Hematopoietic multipotent progenitor cell (in vitro differentiated cells): ENCODE data around the gene TMEM45B. TPM values are rescaled to one million over a fixed set of nuclear protein-coding genes. Genes with fewer than 3 reads are reported as not detected.
A peak's percentile ranks its signal among the peaks of the same experiment; 100 is the strongest.
"Not testable (repeated sequence)": the region's sequence is repeated elsewhere in the genome, so short reads cannot be mapped to it uniquely, and the experiment has no call there.

Experiments
- DNase-seq, 3 donors: peaks; one replicate each; pipeline ENCODE4 v3.0.0-alpha.2; 2011 to 2015; ENCODE audit warnings: low read depth in 2 of 3, low spot score in 2 of 3
- total RNA-seq: library from RNA; depleted of rRNA; stranded (reverse); fragments of >200 nt; gene quantifications from one replicate; pipeline ENCODE4 v1.2.3, GENCODE V29; 2012

TMEM45B gene
- total RNA-seq, 1 donor: 0.27 TPM

DNA sequence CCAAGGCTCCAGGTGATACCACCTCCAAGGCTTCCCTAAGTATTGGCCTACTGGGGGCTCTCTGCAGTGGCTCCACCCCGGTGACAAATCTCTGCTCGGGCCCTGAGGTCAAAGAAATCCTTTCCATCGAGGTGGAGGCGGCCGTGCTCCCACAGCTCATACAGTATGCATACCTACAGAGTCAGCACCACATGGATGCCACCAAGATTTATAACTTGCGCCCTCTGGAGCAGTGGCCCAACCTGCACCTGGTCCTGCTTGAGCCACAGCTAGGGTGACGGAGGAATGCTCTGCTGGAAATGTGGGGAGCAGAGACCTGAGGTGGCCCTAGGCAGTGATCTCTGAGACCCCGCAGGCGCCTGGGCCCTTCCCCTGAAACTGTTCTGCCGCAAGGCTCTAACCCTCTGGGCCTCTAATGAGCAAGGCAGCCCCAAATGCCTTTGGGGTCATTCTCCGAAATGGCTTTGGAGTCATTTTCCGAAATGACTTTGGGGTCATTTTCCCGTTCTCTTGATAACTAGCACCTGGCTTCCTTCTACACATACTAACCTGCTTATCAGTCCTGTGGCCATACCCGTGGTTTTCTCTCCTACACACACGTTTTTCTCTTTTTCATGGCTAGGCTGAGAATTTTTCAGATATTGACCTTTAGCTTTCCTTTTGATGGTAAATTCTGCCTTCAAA lies 33.9 kb downstream of the TMEM45B start:
- no peak for DNase-seq

DNA sequence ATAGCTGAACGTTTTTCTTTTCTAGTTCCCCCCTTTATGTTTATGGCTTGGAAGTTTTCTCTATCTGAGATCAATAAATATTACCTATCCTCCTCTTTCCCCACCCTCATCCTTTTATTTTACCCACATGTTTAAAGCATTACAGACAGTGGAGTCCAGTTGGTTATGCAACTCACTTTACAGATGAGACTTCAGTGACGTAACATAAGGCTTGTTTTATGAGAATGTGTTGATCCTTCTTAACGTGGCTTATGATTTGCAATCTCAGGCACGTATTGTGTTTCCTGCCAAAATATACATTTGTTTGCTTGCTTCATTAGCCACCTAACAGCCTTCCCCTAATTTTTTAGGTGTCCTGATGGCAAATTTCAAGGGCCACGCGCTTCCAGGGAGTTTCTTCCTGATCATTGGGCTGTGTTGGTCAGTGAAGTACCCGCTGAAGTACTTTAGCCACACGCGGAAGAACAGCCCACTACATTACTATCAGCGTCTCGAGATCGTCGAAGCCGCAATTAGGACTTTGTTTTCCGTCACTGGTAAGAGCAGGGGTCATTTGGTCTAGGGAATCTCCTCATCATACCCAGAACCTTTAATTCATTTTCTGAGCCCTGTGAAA lies 36.6 kb downstream of the TMEM45B start:
- no peak for DNase-seq

DNA sequence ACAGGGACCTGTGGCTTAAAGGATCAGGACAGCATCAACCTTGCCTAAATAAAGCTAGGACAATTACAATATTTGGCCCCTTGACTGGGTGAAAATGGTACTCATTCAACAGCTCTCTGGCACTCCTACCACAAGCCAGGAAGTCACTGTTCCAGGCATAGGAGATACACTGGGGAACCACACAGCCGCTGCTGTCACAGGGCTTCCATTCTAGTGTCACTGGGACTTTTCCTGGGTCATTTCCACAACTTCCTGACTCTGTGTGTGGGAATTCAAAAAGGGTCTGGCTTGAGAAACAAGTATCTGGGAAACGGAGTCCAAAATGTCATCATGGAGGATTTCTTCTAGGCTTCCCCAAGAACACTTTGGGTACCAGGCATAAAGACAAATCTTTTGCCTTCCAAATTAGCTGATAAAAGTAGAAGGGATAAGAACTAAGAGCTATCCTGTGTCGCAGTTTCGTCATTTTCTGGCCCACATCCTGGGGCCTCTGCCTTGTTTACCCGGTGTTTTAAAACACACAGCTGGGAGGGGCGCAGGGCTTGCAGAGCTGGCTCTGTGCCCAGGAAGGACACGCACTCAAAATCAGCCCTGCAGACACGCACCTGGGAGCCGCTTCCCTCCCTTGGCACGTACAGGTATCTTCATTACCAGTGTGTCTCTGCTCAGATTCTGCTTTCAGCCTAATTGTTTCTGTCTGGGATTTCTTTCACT lies 38.0 kb downstream of the TMEM45B start:
- peak in 2 of 3 donors; percentile 4 to 66 for DNase-seq

DNA sequence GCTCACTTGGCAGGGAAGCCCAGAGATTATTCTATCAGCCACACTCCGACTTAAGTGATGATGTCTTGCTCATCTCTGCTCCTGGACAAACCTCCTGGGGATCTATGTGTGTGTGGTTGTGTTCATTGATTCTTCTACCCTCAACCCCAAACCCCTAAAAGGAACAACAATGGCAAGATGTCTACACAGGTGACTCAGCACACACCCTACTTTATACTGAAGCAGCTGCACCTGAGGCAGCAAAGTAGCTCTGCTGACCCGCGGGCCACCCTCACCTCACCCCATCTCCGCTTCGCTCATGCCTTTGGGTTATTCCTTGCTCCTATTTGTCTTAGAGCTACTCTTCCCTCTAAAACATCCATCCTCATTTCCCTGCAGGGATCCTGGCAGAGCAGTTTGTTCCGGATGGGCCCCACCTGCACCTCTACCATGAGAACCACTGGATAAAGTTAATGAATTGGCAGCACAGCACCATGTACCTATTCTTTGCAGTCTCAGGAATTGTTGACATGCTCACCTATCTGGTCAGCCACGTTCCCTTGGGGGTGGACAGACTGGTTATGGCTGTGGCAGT lies 38.7 kb downstream of the TMEM45B start:
- DNase-seq: no peak

DNA sequence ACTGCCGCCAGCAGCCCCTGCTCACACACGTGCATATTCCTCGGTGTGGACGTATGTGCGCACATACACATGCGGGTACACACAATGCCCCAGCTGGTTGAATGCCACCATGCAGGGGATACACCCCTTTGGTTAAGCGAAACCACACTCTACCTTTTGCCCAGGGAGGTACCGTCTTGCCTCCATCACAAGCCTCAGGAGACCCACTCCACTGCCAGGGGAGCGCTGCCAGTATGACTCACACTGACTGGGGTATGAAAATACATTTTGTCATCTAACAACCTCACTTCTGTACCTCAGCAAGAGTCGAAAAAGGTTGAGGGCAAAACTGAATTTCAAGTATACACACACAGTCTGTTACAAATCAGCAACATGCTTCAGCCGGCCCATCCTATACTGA lies 39.4 kb downstream of the TMEM45B start:
- DNase-seq: no peak

GRCh38 chr11:129856036-129856435 lies 40.4 kb downstream of the TMEM45B start:
- DNase-seq: no peak

DNA sequence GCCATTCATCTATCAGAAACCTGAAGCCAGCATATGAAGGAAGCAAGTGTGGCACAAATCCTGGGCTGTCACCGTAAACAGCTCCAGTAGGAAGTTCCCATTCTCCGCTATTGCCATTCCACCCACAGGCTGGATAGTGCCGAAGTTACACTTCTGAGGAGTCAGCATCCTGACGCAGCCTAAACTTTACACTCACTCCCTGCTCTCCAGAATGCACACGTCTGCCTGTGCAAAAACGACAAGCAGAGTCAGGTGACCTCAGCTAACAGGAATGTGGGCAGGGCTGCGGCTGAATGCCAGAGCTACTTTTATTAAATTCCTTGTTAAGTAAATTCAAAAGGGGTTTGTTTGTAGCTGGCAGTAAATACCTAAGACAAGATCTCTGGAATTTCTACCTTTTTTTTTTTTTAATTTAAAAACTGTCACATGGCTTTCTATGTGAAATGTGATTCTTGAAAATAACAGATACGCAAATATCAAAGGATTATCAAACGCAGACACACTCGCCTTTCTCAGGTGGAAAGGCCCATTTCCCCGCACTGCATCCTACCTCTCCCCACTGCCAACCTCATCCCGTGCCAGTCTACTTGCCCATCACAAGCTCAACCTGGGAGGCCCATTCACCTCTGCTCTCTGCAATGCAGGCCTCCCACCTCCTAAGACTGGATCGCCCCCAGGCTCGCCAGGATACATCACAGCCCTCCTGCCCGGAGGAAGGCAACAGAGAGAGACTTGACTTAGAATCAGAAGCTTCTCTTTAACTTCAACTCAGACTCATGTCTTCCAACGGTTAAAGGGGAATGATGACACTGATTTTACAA lies 46.3 kb downstream of the TMEM45B start:
- no peak for DNase-seq

- no peak for DNase-seq
These were observed 49.2 kb downstream of the TMEM45B start for GRCh38 chr11:129864811-129865210.

- DNase-seq: no peak
These were observed 50.1 kb downstream of the TMEM45B start for GRCh38 chr11:129865701-129866100.

DNA sequence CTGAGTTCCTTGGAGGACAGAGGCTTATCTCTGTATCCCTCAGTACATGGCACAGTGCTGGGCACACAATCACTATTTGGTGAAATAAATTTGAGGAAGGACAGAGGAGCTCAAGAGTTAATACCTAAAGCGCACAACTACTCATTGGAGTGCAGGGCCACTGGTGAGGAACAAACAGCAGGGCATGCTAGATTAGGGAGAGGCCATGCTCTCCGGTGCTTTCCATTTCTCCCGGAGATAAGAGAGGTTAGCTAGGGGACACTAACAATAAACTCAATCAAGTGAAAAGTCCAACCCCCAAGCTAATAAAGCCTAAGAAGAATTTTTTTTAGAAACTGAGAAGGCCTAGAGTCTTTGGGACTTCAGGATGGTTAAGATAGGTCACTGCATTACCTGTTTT lies 50.7 kb downstream of the TMEM45B start:
- DNase-seq: no peak

- DNase-seq: not testable (repeated sequence)
These were observed 53.0 kb downstream of the TMEM45B start for GRCh38 chr11:129868626-129869025.

GRCh38 chr11:129871914-129872313 lies 56.3 kb downstream of the TMEM45B start:
- DNase-seq: no peak

GRCh38 chr11:129880311-129880710 lies 64.7 kb downstream of the TMEM45B start:
- no peak for DNase-seq

GRCh38 chr11:129881570-129882170 lies 66.0 kb downstream of the TMEM45B start:
- peak in 2 of 3 donors; percentile 29 to 55 for DNase-seq

GRCh38 chr11:129884581-129884980 lies 68.9 kb downstream of the TMEM45B start:
- DNase-seq: no peak

GRCh38 chr11:129885381-129885780 lies 69.7 kb downstream of the TMEM45B start:
- no peak for DNase-seq

GRCh38 chr11:129888451-129888850 lies 72.8 kb downstream of the TMEM45B start:
- no peak for DNase-seq

DNA sequence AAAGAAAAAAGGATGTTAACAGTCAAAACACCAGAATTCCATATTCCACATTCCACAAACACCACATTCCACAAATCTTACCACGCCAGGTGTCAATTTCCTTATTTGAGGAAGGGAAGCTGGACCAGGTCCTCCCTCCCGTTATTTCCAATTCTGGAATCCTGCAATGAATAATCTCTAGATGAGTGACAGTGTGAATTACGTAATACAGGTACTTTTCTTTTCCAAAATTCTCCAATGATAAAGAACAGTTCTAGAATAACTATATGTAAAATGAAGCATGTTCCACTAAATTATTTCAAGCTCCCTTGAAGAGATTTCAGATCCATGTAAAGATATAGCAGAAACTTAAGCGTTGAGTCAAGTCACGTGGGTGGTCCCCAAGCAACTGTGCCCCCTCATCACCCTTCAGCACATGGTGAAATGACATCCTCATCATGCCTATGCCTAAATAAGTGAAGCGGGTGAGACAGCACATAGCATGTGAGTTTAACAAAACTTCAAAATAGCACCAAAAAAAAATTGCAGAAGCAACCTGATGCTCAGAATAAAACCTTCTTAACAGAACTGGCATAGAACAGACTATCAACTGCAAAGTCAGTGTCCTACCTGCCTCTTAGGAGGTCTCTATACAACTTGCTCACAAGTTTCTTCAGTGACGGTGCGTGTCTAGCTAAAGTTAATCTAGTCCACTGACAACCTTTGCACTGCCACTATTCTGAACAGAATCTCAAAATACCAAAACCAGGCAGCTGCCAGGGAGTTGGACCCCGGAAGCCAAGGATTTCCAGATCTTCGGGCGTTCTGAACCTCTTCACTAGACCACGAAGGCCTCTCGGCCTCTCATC lies 78.9 kb downstream of the TMEM45B start:
- DNase-seq: peak in 1 of 3 donors; percentile 24
